ENCODE data around the gene SDK1.

SDK1 gene

DNA sequence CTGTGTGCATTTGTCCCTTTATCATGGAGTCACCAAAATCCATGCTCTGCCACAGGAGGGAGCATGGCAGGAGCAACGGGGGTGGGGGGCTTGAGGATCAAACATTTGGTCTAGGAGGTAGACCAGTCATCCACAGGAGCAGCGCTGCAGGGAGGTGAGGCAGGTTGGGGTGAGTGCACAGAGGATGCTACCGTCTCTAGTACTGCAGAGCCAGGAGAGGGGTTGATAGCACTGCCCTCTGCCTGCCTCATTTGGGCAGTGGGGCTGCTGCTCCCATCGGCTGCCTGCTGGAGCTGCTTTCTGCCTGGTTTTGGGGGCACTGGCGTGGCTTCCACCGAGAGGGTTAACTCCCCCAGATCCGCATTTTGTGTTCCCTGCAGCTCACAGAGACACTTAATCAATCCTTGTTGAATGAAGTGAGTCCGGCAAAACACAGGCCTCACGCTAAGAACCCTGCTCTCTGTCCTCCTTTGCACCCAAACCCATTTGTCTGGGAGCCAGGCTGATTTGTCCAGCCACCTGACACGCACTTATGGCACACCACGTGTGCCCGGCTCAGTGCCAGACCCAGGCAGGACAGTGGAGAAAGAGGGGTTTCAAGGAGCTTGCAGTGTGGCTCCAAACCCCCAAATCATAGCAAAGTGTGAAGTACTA, 854.0 kb downstream of the SDK1 start:
- DNase-seq (ENCODE audit: low read depth, low spot score), result no peak

GRCh38 chr7:4156190-4156589, 855.1 kb downstream of the SDK1 start:
- no peak for DNase-seq (ENCODE audit: low read depth, low spot score)

DNA sequence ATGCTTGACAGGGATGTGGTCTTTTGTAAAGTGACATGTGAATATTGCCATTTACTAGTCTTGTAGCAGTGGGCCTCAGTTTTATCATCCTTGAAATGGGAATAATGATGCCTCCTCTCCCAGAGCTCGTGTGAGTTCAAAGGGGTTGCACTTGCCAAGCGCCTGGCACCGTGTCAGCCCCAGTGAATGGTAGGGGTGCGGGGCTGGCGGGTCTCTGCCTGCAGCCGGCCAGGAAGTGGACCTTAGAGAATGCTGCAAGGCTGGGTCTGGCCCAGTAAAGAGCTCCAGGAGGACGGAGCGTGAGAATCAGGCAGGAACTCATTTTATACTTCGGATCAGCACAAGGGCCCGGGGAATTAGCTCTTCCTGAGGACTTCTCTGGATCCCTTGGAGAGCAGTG, 856.6 kb downstream of the SDK1 start:
- no peak for DNase-seq (ENCODE audit: low read depth, low spot score)

GRCh38 chr7:4158441-4159153, 857.5 kb downstream of the SDK1 start:
- DNase-seq (ENCODE audit: low read depth, low spot score), result no peak

DNA sequence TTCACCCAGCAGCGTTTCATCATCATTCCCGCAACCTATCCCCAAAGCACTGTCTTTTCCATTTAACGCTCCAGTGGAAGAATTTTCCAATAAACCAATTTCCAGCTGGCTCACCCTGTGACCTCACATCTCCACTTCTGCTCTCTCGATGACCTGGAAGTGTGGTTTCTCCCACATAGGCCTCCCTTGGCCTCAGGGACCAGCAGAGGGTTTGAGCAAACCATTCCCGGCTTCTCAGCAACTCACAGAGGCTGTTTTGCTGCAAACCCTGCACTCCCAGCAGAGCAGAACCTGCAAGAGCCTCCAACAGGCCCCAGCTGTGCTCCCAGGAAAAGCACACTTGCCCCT, 858.1 kb downstream of the SDK1 start:
- DNase-seq (ENCODE audit: low read depth, low spot score), result no peak

DNA sequence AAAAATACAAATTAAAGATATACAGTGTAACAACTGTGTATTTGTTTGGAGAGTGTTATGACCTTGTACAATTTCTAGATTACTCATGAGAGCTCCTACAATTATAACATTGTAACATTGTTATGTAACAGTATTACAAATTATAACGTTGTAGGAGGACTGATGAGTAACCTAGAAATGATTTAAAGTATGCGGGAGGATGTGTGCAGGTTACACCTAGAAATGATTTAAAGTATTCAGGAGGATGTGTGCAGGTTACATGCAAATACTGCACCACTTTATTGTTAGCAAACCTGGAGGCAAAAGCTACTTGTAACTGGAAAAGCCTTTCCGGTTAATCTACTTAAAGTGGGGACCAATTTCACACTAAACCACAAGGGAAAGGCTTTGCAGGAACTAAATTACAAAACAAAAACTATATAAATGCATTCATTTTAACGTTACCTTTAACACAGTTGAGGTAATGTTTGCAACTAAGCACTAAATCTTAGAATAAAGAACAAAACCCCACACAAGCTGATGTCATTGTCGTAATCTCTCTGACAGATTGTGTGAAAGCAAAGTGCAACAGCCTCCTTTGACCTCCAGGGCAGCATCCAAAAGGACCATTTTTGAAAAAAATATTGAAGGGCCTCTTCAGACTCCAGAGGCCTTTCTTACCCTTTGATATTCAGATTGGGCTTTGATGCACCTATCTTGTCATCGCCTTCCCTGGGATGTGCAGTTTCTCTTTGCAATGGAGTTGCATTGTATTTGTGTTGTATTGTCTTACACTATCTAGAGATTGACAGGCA, 858.9 kb downstream of the SDK1 start:
- no peak for DNase-seq (ENCODE audit: low read depth, low spot score)

DNA sequence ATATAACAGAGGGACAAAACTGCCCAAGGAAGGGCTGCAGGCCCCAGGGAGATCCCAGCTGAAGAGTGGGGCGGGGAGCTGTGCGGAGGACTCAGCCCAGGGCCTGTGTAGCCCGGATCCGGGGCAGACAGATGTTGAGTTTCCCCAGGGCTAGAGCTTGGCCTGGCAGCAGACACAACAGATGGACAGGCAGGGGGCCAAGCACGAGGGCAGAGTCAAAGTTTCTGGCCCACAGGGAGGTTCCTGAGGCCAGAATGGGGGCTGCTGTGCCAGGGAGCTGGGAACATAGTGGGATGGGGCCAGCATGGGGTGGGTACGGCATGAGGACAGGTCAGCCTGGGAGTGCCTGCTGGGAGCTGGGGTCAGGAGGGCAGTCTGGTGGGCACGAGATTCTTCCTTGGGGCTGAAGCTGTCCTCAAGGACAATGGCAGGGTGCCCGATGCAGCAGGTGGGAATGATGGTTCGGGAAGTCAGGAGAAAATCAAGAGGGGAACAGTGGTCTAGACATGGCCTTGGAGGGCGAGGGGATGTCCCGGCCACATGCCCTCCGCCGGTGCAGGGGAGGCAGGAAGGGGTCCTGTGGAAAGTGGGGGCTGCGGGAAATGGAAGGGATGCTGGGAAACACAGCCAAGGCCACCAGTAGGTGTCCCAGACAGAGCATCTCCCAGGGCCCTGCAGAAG, 862.0 kb downstream of the SDK1 start:
- no peak for DNase-seq (ENCODE audit: low read depth, low spot score)

DNA sequence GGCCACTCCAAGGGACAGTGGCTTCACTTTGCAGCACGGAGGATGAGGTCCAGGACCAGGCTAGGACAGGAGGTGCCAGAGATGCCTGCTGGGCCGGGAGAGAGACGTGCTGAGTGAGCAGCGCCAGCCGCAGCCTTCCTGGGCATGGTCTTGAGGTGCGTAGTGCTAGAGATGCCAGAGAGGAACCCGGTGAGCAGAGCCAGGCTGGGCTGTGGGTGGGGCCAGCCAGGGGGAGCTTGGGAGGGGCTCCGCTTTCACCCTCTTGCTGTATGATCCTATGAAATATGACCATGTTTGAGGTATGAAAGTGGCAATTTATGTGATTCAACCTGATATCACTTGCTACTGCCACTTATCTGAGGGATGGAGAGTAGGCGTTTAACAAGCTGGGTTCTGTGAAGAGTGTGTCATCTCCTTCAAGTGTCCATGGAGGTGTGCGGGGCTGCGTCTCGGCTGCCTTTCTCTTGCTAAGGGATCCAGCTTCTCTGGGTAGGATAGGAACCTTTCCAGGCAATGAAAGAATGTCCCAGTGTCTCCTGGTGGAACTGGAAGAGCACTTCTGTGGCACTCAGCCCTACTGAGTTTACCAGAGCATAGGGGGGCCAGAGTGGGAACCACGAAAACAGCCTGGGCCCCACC, 862.6 kb downstream of the SDK1 start:
- no peak for DNase-seq (ENCODE audit: low read depth, low spot score)

- no peak for DNase-seq (ENCODE audit: low read depth, low spot score)
Observed at GRCh38 chr7:4164556-4164955, 863.5 kb downstream of the SDK1 start.

DNA sequence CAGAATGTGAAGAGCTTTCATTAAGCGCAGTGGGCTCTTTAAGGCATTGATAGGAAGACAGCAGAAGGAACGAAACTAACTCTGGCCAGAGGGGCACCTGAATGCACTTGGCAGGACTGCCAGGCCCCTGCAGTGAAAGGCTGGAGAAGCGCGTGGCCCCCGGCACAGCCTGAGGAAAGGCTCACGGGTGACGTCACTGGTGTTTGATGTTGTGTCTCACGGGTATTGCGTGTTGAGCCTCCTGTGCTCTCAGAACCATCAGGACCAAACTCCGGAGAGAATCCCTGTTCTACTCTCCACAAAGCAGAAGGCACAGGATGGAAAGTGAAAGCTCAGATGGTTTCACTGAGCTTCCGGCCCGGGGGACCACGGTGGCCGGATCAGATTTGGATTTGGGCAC, 865.3 kb downstream of the SDK1 start:
- DNase-seq (ENCODE audit: low read depth, low spot score), result no peak

- no peak for DNase-seq (ENCODE audit: low read depth, low spot score)
Observed at GRCh38 chr7:4166807-4167206, 865.8 kb downstream of the SDK1 start.

DNA sequence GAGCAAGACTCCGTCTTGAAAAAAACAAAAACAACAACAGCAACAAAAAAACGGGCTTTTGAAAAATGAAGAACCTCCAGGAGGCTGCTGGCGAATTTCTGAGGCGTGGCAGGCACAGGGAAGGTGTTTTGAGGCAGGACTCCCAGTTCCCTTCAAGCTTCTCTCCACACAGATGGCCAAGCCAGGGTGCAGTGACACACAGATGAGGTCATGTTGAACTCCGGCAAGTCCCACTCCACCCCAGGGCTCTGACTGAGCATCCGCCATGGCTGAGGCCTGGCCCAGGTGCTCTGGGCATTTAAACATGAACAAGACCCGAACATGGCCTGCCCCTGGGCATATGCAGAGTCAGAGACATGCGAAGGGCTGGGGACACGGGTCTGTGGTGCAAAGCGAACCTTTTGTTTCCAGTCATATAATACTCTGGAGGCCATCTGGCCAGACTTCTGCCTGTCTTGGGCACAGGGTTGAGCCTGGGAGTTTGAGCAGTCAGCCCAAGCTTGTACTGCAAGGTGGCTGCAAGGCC, 866.4 kb downstream of the SDK1 start:
- no peak for DNase-seq (ENCODE audit: low read depth, low spot score)

DNA sequence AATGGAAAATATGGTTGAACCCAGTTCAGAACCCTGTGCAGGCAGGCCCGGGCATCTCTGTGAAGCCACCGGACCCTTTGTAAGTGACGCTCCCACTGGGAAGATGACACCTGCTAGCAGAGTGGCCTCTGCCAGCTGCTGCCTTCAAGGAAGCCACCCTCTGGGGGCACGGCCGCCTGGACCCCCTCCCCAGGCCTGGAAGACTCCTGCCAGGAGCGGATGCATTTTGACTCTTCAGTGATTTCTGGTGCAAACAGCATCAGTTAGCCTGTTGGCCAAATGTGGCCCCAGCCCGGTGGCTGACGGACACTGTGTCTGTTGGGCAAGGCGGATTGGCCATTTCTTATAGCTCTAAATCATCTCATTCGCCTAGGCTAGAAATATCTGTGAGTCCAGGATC, 867.0 kb downstream of the SDK1 start:
- DNase-seq (ENCODE audit: low read depth, low spot score), result no peak

- DNase-seq (ENCODE audit: low read depth, low spot score), result no peak
Observed at GRCh38 chr7:4168541-4168940, 867.5 kb downstream of the SDK1 start.

DNA sequence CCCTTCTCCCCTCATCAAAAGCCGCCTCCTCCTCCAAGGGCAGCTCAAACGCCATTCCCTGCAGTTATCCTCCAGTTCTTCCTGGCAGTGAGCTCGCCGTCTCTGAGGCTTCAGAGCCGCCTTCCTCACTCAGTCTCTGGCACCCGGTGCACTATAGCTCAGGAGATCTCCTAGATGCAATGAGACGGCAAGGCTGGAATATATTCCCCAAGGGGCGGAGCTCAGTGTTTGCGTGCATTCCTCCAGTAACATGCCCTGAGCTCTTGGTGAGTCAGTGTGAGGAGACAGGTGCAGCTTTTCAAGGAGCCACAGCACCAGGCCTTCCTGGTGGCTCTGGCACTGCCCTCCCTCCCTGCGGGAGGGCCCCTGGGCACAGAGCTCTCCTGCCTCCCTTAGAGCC, 868.4 kb downstream of the SDK1 start:
- no peak for DNase-seq (ENCODE audit: low read depth, low spot score)

- DNase-seq (ENCODE audit: low read depth, low spot score), result no peak
Observed at GRCh38 chr7:4170997-4171786, 870.1 kb downstream of the SDK1 start.

GRCh38 chr7:4172883-4173282, 871.8 kb downstream of the SDK1 start:
- DNase-seq (ENCODE audit: low read depth, low spot score), result no peak

GRCh38 chr7:4173615-4174014, 872.6 kb downstream of the SDK1 start:
- DNase-seq (ENCODE audit: low read depth, low spot score), result no peak

DNA sequence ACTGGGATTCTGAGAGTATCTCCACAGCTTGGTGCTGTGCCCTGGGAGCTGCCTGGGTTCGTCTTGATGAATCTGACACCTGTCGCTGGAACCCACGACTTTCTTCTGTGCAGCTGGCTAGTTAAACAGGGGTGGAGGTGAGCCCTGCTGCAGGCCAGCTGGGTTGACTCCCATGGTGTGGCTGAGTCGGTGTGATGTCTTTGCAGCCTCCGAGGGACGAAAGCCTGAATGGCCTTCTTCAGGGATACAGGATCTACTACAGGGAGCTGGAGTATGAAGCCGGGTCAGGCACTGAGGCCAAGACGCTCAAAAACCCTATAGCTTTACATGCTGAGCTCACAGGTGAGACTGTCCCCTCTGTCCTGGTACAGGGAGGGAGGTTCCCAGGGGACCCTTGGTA, 873.0 kb downstream of the SDK1 start:
- DNase-seq (ENCODE audit: low read depth, low spot score), result no peak

- no peak for DNase-seq (ENCODE audit: low read depth, low spot score)
Observed at GRCh38 chr7:4174451-4174850, 873.4 kb downstream of the SDK1 start.

DNA sequence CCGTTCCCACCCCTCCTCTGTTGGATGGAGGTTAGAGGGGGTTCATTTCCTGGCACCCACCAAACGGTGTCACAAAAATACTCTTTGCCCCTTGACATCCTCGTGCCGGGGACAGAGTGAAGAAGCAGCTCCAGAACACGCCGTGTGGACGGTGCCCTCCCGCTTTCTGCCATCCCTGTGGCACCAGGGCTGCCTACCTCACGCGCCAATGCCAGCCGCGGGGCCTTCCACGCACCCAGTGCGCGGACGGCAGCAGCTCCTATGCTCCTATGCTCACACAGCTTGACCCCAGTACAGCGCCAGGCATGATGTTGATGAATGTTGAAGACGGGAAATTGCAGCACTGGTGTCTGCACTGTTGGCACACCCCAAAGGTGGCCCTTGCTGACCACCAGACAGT, 873.8 kb downstream of the SDK1 start:
- DNase-seq (ENCODE audit: low read depth, low spot score), result no peak
